Left lung (tissue), 10 donors: ENCODE measurements around the gene DCDC2. TPM values are rescaled to one million over a fixed set of nuclear protein-coding genes. Genes with fewer than 3 reads are reported as not detected.
A peak's percentile ranks its signal among the peaks of the same experiment; 100 is the strongest.

Source experiments
- ATAC-seq: fragments of 200-7000 bp; cut with Tn5 transposase; one replicate; pipeline ENCODE4 v1.9.1; 2020; ENCODE audit warnings: moderate library complexity
- DNase-seq, 4 donors: peaks; one replicate each; pipeline ENCODE4 v3.0.0-alpha.2; 2013 to 2020
- H3K27ac ChIP-seq, 2 donors: fragments of 200-600 bp; sonication (generic) in 1 of 2; one replicate each; pipeline versions ENCODE4 v1.5.0 to v1.8.0; 2020 to 2021
- H3K27me3 ChIP-seq, 2 donors: fragments of 200-600 bp; sonication (generic) in 1 of 2; one replicate each; pipeline versions ENCODE4 v1.5.0 to v1.8.0; 2020 to 2021
- H3K36me3 ChIP-seq, 2 donors: fragments of 200-600 bp; sonication (generic) in 1 of 2; one replicate each; pipeline versions ENCODE4 v1.5.0 to v1.8.0; 2020 to 2021
- H3K4me1 ChIP-seq, 2 donors: fragments of 200-600 bp; one replicate each; pipeline ENCODE4 v1.8.0; 2021
- H3K4me3 ChIP-seq, 2 donors: fragments of 200-600 bp; sonication (generic) in 1 of 2; one replicate each; pipeline versions ENCODE4 v1.5.0 to v1.8.0; 2020 to 2021; ENCODE audit warnings: mild to moderate bottlenecking in 1 of 2
- H3K9me3 ChIP-seq, 2 donors: fragments of 200-600 bp; sonication (generic) in 1 of 2; one replicate each; pipeline versions ENCODE4 v1.5.0 to v1.8.0; 2020 to 2021
- CTCF ChIP-seq, 2 donors: fragments of 200-600 bp; sonication (generic) in 1 of 2; IDR thresholded peaks; one replicate each; pipeline versions ENCODE4 v1.5.0 to v1.8.0; 2021; ENCODE audit warnings: antibody characterized with exemption in 2 of 2
- intact Hi-C, 2 donors: fragments of 100-400 bp; cut with DNase I; formaldehyde crosslinking; loops; one replicate each; pipeline versions ENCODE4 v1.11.2 to v1.14.2; 2022
- polyA plus RNA-seq, 6 donors: library from polyadenylated mRNA; unstranded; fragments of 120-200 nt; gene quantifications; one replicate each; pipeline ENCODE4 v1.2.1, GENCODE V29; 2013; ENCODE audit not compliant: insufficient read length in 6 of 6
- total RNA-seq, 2 donors: library from RNA; stranded (reverse); fragmentation: NEBNext Ultra II Directional; extraction: Animal tissue kit (Norgen Biotek cat#: 25700); gene quantifications; one replicate each; pipeline ENCODE4 v1.2.1, GENCODE V29; 2021
- donor health status: DM: no; HTN: yes; CAD: no.
- donor health status: DM: no; HTN: no; CAD: no.

The DCDC2 gene
- total and polyA plus RNA-seq, 8 donors = 7.8 to 13.7 (median 10.5) TPM

GRCh38 chr6:24231438-24231977 is 126.4 kb downstream of the DCDC2 start:
- Histone ChIP-seq H3K27me3 (no peaks in the 10 kb centered on the region), H3K9me3 (no peaks in the 10 kb centered on the region), H3K27ac (no peak overlapping the region), H3K4me1 (no peaks in the 10 kb centered on the region), H3K4me3 (no peak overlapping the region), H3K36me3 (no peaks in the 10 kb centered on the region)
- DNase-seq (no peak), ATAC-seq (no peak)
- intact Hi-C loops = no loop called here
- no peak for TF ChIP-seq CTCF (IDR thresholded peaks at IDR 0.05)

- ATAC-seq (peak; percentile 33), DNase-seq (no peak)
- Histone ChIP-seq H3K36me3 (no peaks in the 10 kb centered on the region), H3K4me3 (no peak overlapping the region), H3K9me3 (no peaks in the 10 kb centered on the region), H3K4me1 (no peaks in the 10 kb centered on the region), H3K27me3 (no peaks in the 10 kb centered on the region), H3K27ac (no peak overlapping the region)
- intact Hi-C loops = no loop called here
- TF ChIP-seq CTCF (IDR thresholded peaks at IDR 0.05) = no peak
Measured at GRCh38 chr6:24229696-24230405, 128.0 kb downstream of the DCDC2 start.

- H3K27ac ChIP-seq = no peak overlapping the region
- H3K9me3 ChIP-seq = no peaks in the 10 kb centered on the region
- H3K4me3 ChIP-seq = no peak overlapping the region
- intact Hi-C loops = no loop called here
- no peak for TF ChIP-seq CTCF (IDR thresholded peaks at IDR 0.05)
- no peaks in the 10 kb centered on the region for H3K4me1 ChIP-seq
- ATAC-seq (peak; percentile 79), DNase-seq (no peak)
- H3K36me3 ChIP-seq = no peaks in the 10 kb centered on the region
- no peaks in the 10 kb centered on the region for H3K27me3 ChIP-seq
Measured at GRCh38 chr6:24228681-24229255, 129.1 kb downstream of the DCDC2 start.

GRCh38 chr6:24228123-24228522 is 129.7 kb downstream of the DCDC2 start:
- no peaks in the 10 kb centered on the region for H3K4me1 ChIP-seq
- DNase-seq (no peak), ATAC-seq (no peak)
- no peak overlapping the region for H3K4me3 ChIP-seq
- no peak overlapping the region for H3K27ac ChIP-seq
- intact Hi-C loops = no loop called here
- no peaks in the 10 kb centered on the region for H3K27me3 ChIP-seq
- TF ChIP-seq CTCF (IDR thresholded peaks at IDR 0.05) = no peak
- no peaks in the 10 kb centered on the region for H3K36me3 ChIP-seq
- H3K9me3 ChIP-seq = no peaks in the 10 kb centered on the region

GRCh38 chr6:24227556-24227955 is 130.3 kb downstream of the DCDC2 start:
- H3K27ac ChIP-seq = no peak overlapping the region
- ATAC-seq = no peak
- peak in 2 of 4 donors; percentile 56 to 62 for DNase-seq
- no peaks in the 10 kb centered on the region for H3K9me3 ChIP-seq
- H3K27me3 ChIP-seq = no peaks in the 10 kb centered on the region
- H3K4me1 ChIP-seq = no peaks in the 10 kb centered on the region
- H3K36me3 ChIP-seq = no peaks in the 10 kb centered on the region
- H3K4me3 ChIP-seq = no peak overlapping the region
- no peak for TF ChIP-seq CTCF (IDR thresholded peaks at IDR 0.05)
- intact Hi-C loops = no loop called here
